ENCODE data around the gene ZDBF2. TPM values are rescaled to one million over a fixed set of nuclear protein-coding genes. Genes with fewer than 3 reads are reported as not detected.

ZDBF2 gene
- total and polyA plus RNA-seq, 2 of the 8 experiments (the other 6 are each of a cell fraction or from before 2014, with no cell fraction given) = 1.5 to 17.2 TPM

GRCh38 chr2:206336861-206337260 lies 62.4 kb downstream of the ZDBF2 start (continued):
- TF ChIP-seq TAF1 (IDR thresholded peaks at IDR 0.05; ENCODE audit: low read depth, low read length) = no peak
- TF ChIP-seq EP300 (IDR thresholded peaks at IDR 0.05; ENCODE audit: borderline replicate concordance in 1 of 2, low read depth in 2 of 2, low read length in 2 of 2) = no peak
- no peak for TF ChIP-seq POLR2AphosphoS5 (IDR thresholded peaks at IDR 0.05; ENCODE audit: low read depth, low read length)
- no peak for TF ChIP-seq NRF1 (IDR thresholded peaks at IDR 0.05; ENCODE audit: low read depth, low read length)

All from H1 (cell line).